Neural cell (in vitro differentiated cells): ENCODE measurements around the gene ZBTB6. TPM values are rescaled to one million over a fixed set of nuclear protein-coding genes. Genes with fewer than 3 reads are reported as not detected.

ENCODE experiments used
- H2AFZ ChIP-seq: fragments of 200-600, 300-800 bp; sonication (generic), shearing (Covaris generic); 2 replicates; pipeline ENCODE4 v1.6.0; 2014; ENCODE audit warnings: low read depth, mild to moderate bottlenecking, antibody characterized with exemption, low read length, moderate library complexity
- H3F3A ChIP-seq: fragments of 200-600 bp; shearing (Covaris generic); 2 replicates; pipeline ENCODE4 v1.6.1; 2016; ENCODE audit warnings: mild to moderate bottlenecking, moderate library complexity, mixed read lengths, antibody characterized with exemption, low read length; ENCODE audit not compliant: insufficient read depth, poor library complexity, severe bottlenecking
- H3K27ac ChIP-seq: fragments of 200-600, 300-800 bp; sonication (generic), shearing (Covaris generic); 2 replicates; pipeline ENCODE4 v1.5.1; 2014; ENCODE audit warnings: mild to moderate bottlenecking, low read length, moderate library complexity
- H3K27me3 ChIP-seq: fragments of 300-800, 200-600 bp; sonication (generic), shearing (Covaris generic); 2 replicates; pipeline ENCODE4 v1.6.0; 2014; ENCODE audit warnings: mild to moderate bottlenecking, low read depth, low read length, moderate library complexity; ENCODE audit not compliant: insufficient read depth
- H3K36me3 ChIP-seq: fragments of 300-800, 200-600 bp; sonication (generic), shearing (Covaris generic); 2 replicates; pipeline ENCODE4 v1.5.1; 2014; ENCODE audit warnings: mild to moderate bottlenecking, antibody characterized with exemption, low read length, moderate library complexity; ENCODE audit not compliant: insufficient read depth
- H3K4me2 ChIP-seq: fragments of 300-800, 200-600 bp; sonication (generic), shearing (Covaris generic); 2 replicates; pipeline ENCODE4 v1.6.0; 2014; ENCODE audit warnings: mild to moderate bottlenecking, low read length
- H3K4me3 ChIP-seq: fragments of 300-800, 200-600 bp; sonication (generic), shearing (Covaris generic); 2 replicates; pipeline ENCODE4 v1.5.1; 2014; ENCODE audit warnings: mild to moderate bottlenecking, low read length, moderate library complexity
- H3K79me2 ChIP-seq: fragments of 200-600 bp; shearing (Covaris generic); replicated peaks from 2 replicates; pipeline ENCODE4 v1.6.0; 2014; ENCODE audit warnings: mild to moderate bottlenecking, low read length, moderate library complexity; ENCODE audit not compliant: insufficient read depth
- H3K9ac ChIP-seq: fragments of 300-800, 200-600 bp; sonication (generic), shearing (Covaris generic); 2 replicates; pipeline ENCODE4 v1.6.1; 2016; ENCODE audit warnings: mild to moderate bottlenecking, low read length, mixed read lengths
- H3K9me2 ChIP-seq: fragments of 200-600 bp; shearing (Covaris generic); 2 replicates; pipeline ENCODE4 v1.6.1; 2016; ENCODE audit warnings: mild to moderate bottlenecking, low read length, mixed read lengths; ENCODE audit not compliant: insufficient read depth
- H3K9me3 ChIP-seq: fragments of 200-600, 300-800 bp; sonication (generic), shearing (Covaris generic); 2 replicates; pipeline ENCODE4 v1.6.1; 2016; ENCODE audit warnings: mild to moderate bottlenecking, mixed run types, low read length, moderate library complexity, mixed read lengths
- H4K20me1 ChIP-seq: fragments of 200-600 bp; shearing (Covaris generic); 2 replicates; pipeline ENCODE4 v1.6.1; 2016; ENCODE audit warnings: mild to moderate bottlenecking, mixed run types; ENCODE audit not compliant: insufficient read depth
- CTCF ChIP-seq: fragments of 450-650 bp; IDR thresholded peaks from 2 replicates; pipeline ENCODE4 v1.5.1; 2014; ENCODE audit warnings: antibody characterized with exemption, mild to moderate bottlenecking, moderate library complexity; ENCODE audit not compliant: poor library complexity, severe bottlenecking
- EP300 ChIP-seq: fragments of 450-650 bp; conservative IDR thresholded peaks from 2 replicates; pipeline ENCODE4 v1.6.1; 2014; ENCODE audit warnings: antibody characterized with exemption, mild to moderate bottlenecking, moderate library complexity; ENCODE audit not compliant: poor library complexity, severe bottlenecking
- EZH2 ChIP-seq: fragments of 200-600, 300-800 bp; shearing (Covaris generic), sonication (generic); IDR thresholded peaks from 2 replicates; pipeline ENCODE4 v1.6.1; 2014; ENCODE audit warnings: antibody characterized with exemption, low read length, borderline replicate concordance, mild to moderate bottlenecking; ENCODE audit not compliant: insufficient read depth, poor library complexity, severe bottlenecking
- MXI1 ChIP-seq: fragments of 450-650 bp; conservative IDR thresholded peaks from 2 replicates; pipeline ENCODE4 v1.6.1; 2014; ENCODE audit warnings: antibody characterized with exemption, mild to moderate bottlenecking; ENCODE audit not compliant: poor library complexity, severe bottlenecking
- POLR2AphosphoS5 ChIP-seq: IDR thresholded peaks from 2 replicates; pipeline ENCODE4 v1.6.1; 2012
- RAD21 ChIP-seq: fragments of 450-650 bp; conservative IDR thresholded peaks from 2 replicates; pipeline ENCODE4 v1.6.1; 2014; ENCODE audit warnings: antibody characterized with exemption, mild to moderate bottlenecking, moderate library complexity
- REST ChIP-seq: IDR thresholded peaks from 2 replicates; pipeline ENCODE4 v1.6.1; 2012; ENCODE audit warnings: borderline replicate concordance
- SMC3 ChIP-seq: fragments of 450-650 bp; conservative IDR thresholded peaks from 2 replicates; pipeline ENCODE4 v1.6.1; 2014; ENCODE audit warnings: antibody characterized with exemption, mild to moderate bottlenecking, moderate library complexity; ENCODE audit not compliant: poor library complexity
- TAF1 ChIP-seq: IDR thresholded peaks from 2 replicates; pipeline ENCODE4 v1.6.1; 2012; ENCODE audit warnings: low read depth
- polyA plus RNA-seq: library from polyadenylated mRNA; depleted of rRNA; stranded (reverse); fragments of >200 nt; gene quantifications from 2 replicates; pipeline ENCODE4 v1.2.3, GENCODE V29; 2014

ZBTB6 gene
- polyA plus RNA-seq, 1 donor from 2014 or later: 20.1 TPM

- Histone ChIP-seq H2AFZ (peak overlapping the region; percentile 96), H4K20me1 (no peaks in the 10 kb centered on the region), H3K9me2 (no peaks in the 10 kb centered on the region), H3K9me3 (no peaks in the 10 kb centered on the region), H3K9ac (peak overlapping the region; percentile 95), H3K36me3 (no peaks in the 10 kb centered on the region), H3K79me2 (peaks cover 69% of the 10 kb centered on the region), H3K27ac (peak overlapping the region; percentile 86), H3K4me2 (peak overlapping the region; percentile 97), H3F3A (no peaks in the 10 kb centered on the region), H3K27me3 (no peaks in the 10 kb centered on the region), H3K4me3 (peak overlapping the region; percentile 96)
- TF ChIP-seq RAD21 (no peak), EP300 (no peak)
Observed at GRCh38 chr9:122930541-122931225, 17.6 kb upstream of the ZBTB6 start.

GRCh38 chr9:122929796-122930354 lies 16.8 kb upstream of the ZBTB6 start:
- no peak for TF ChIP-seq REST
- no peak for TF ChIP-seq EP300
- TF ChIP-seq POLR2AphosphoS5: no peak
- TF ChIP-seq EZH2: no peak
- TF ChIP-seq SMC3: no peak
- TF ChIP-seq MXI1: no peak
- TF ChIP-seq CTCF: no peak
- TF ChIP-seq TAF1: no peak
- TF ChIP-seq RAD21: no peak
- Histone ChIP-seq H2AFZ (no peak overlapping the region), H3K9me3 (no peaks in the 10 kb centered on the region), H3K9ac (peak overlapping the region; percentile 95), H4K20me1 (no peaks in the 10 kb centered on the region), H3F3A (no peaks in the 10 kb centered on the region), H3K27me3 (no peaks in the 10 kb centered on the region), H3K4me2 (peak overlapping the region; percentile 97), H3K27ac (no peak overlapping the region), H3K9me2 (no peaks in the 10 kb centered on the region), H3K36me3 (no peaks in the 10 kb centered on the region), H3K79me2 (peaks cover 63% of the 10 kb centered on the region), H3K4me3 (peak overlapping the region; percentile 96)
